CD4-positive, alpha-beta memory T cell (primary cell): ENCODE results near the gene PRR30. TPM values are rescaled to one million over a fixed set of nuclear protein-coding genes. Genes with fewer than 3 reads are reported as not detected.

Experiments
- CTCF ChIA-PET: fragments of 350-600 bp; sonication (Branson Sonifier 250); formaldehyde crosslinking; loops from one replicate; lab custom pipeline; 2021; ENCODE audit warnings: inconsistent platforms; ENCODE audit not compliant: partially characterized antibody; lab: Charles Lee
- POLR2A ChIA-PET: fragments of 350-600 bp; sonication (Branson Sonifier 250); formaldehyde crosslinking; loops from one replicate; lab custom pipeline; 2021; ENCODE audit not compliant: partially characterized antibody; lab: Charles Lee
- DNase-seq, 5 donors: peaks; one replicate each; pipeline versions ENCODE4 v3.0.0 to v3.0.0-alpha.2; 2020 to 2022; ENCODE audit warnings: mixed read lengths in 1 of 5
- H3K27ac ChIP-seq: one replicate; pipeline ENCODE4 v1.7.0; 2013; ENCODE audit warnings: low read depth, low read length
- H3K27me3 ChIP-seq: 2 replicates; pipeline ENCODE4 v1.7.0; 2013; ENCODE audit warnings: mild to moderate bottlenecking, low read length, moderate library complexity; ENCODE audit not compliant: insufficient read depth
- H3K36me3 ChIP-seq: 2 replicates; pipeline ENCODE4 v1.7.0; 2013; ENCODE audit warnings: mild to moderate bottlenecking, low read length, moderate library complexity; ENCODE audit not compliant: insufficient read depth
- H3K4me1 ChIP-seq: 2 replicates; pipeline ENCODE4 v1.7.0; 2013; ENCODE audit warnings: mild to moderate bottlenecking, low read length, moderate library complexity; ENCODE audit not compliant: insufficient read depth
- H3K4me3 ChIP-seq, 2 donors: one replicate each; pipeline ENCODE4 v1.7.0; 2013; ENCODE audit warnings: low read length in 2 of 2, mild to moderate bottlenecking in 1 of 2
- H3K9me3 ChIP-seq, 2 donors: one replicate each; pipeline ENCODE4 v1.7.0; 2013; ENCODE audit warnings: low read length in 2 of 2, control low read depth in 1 of 2; ENCODE audit not compliant: control insufficient read depth in 1 of 2
- H3K27ac Mint-ChIP-seq, 7 donors: one replicate each; pipeline ENCODE4 v1.8.0; 2020 to 2021; ENCODE audit warnings: mixed read lengths in 7 of 7, mild to moderate bottlenecking in 6 of 7, inconsistent platforms in 3 of 7, moderate library complexity in 3 of 7
- H3K27me3 Mint-ChIP-seq, 2 donors: one replicate each; pipeline ENCODE4 v1.8.0; 2020 to 2021; ENCODE audit warnings: mixed read lengths in 2 of 2
- H3K36me3 Mint-ChIP-seq, 2 donors: one replicate each; pipeline ENCODE4 v1.8.0; 2020 to 2021; ENCODE audit warnings: mixed read lengths in 2 of 2, inconsistent platforms in 1 of 2, mild to moderate bottlenecking in 1 of 2
- H3K4me1 Mint-ChIP-seq, 4 donors: one replicate each; pipeline ENCODE4 v1.8.0; 2020 to 2021; ENCODE audit warnings: mixed read lengths in 4 of 4, mild to moderate bottlenecking in 1 of 4
- H3K4me3 Mint-ChIP-seq, 8 donors: one replicate each; pipeline ENCODE4 v1.8.0; 2020 to 2021; ENCODE audit warnings: mixed read lengths in 8 of 8, mild to moderate bottlenecking in 7 of 8, moderate library complexity in 6 of 8, inconsistent platforms in 3 of 8
- H3K9me3 Mint-ChIP-seq, 8 donors: one replicate each; pipeline ENCODE4 v1.8.0; 2020 to 2021; ENCODE audit warnings: mixed read lengths in 8 of 8, mild to moderate bottlenecking in 5 of 8, inconsistent platforms in 3 of 8, moderate library complexity in 1 of 8
- intact Hi-C: fragments of 100-400 bp; cut with micrococcal nuclease; formaldehyde crosslinking; loops from one replicate; pipeline ENCODE4 v1.15.1; 2023
- polyA plus RNA-seq, 2 donors: library from polyadenylated mRNA; unstranded; fragments of 300-500 nt; fragmentation: Illumina TruSeq; gene quantifications; one replicate each; pipeline ENCODE4 v1.2.3, GENCODE V29; 2021
- total RNA-seq, 2 experiments: library from RNA; stranded (reverse); gene quantifications; one replicate each; pipeline ENCODE4 v1.2.3, GENCODE V29; 2021

The PRR30 gene
- total RNA-seq (not detected), polyA plus RNA-seq (not detected)

DNA sequence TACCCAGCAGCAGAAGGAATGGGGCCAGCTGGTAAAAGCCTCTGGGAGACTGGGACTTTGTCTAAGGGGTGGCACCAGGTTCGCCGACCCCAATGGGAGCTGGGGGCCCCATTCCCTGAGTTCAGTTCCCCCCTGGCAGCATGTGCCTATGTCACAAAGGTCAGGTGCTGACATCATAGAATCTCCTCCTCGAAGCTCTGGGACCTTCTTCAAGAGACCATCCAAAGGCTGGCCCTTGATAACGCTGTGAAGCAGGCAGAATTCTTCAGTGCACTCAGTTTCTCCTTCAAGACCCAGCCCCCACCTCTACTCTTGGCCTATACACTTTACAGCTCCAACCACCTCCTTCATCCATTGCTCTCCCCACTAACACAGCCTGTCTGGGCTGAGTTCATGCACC is at the start of gene PRR30:
Gene PRR30, minus strand, starts transcription at position 101 of the 400 bp plus-strand sequence. CDS start 1,081 bp downstream, outside the sequence.
- H3K27me3 Mint-ChIP-seq: peaks cover 0 to 2% of the 10 kb centered on the region in 2 donors
- DNase-seq: no peak
- H3K27me3 ChIP-seq: no peaks in the 10 kb centered on the region
- ChIA-PET CTCF (no interaction called here), POLR2A (no interaction called here)
- peaks cover 0 to 8% (median 2%) of the 10 kb centered on the region in 8 donors for H3K9me3 Mint-ChIP-seq
- H3K4me3 ChIP-seq: no peak within 1 kb of the TSS
- H3K9me3 ChIP-seq: no peaks in the 10 kb centered on the region
- H3K4me1 Mint-ChIP-seq: peaks cover 0 to 10% (median 6%) of the 10 kb centered on the region in 4 donors
- no peak within 1 kb of the TSS for H3K27ac Mint-ChIP-seq
- H3K27ac ChIP-seq: no peak within 1 kb of the TSS
- H3K4me1 ChIP-seq: peaks cover 6% of the 10 kb centered on the region
- no peak within 1 kb of the TSS for H3K4me3 Mint-ChIP-seq
- H3K36me3 Mint-ChIP-seq: peaks cover 0 to 2% of the 10 kb centered on the region in 2 donors
- no peaks in the 10 kb centered on the region for H3K36me3 ChIP-seq
- intact Hi-C loops: loop anchor here (10.0 kb wide), 1 partner anchor 635 kb away; the partner anchor contains the start of gene MRPL33

GRCh38 chr2:27186613-27187345 is 47.6 kb upstream of the PRR30 start:
- Mint-ChIP-seq H3K36me3 (no peaks in the 10 kb centered on the region), H3K27me3 (peaks cover 8 to 24% of the 10 kb centered on the region in 2 donors), H3K9me3 (peaks cover 0 to 3% (median 0%) of the 10 kb centered on the region in 8 donors), H3K4me3 (no peak overlapping the region), H3K27ac (no peak overlapping the region), H3K4me1 (no peaks in the 10 kb centered on the region)
- intact Hi-C loops: no loop called here
- Histone ChIP-seq H3K36me3 (no peaks in the 10 kb centered on the region), H3K27me3 (no peaks in the 10 kb centered on the region), H3K27ac (no peak overlapping the region), H3K4me3 (no peak overlapping the region), H3K9me3 (no peaks in the 10 kb centered on the region), H3K4me1 (no peaks in the 10 kb centered on the region)
- DNase-seq: no peak
- ChIA-PET CTCF (interaction anchor here (1.2 kb wide), 1 partner anchor 225 kb away, joined by 4 read pairs; no protein-coding TSS in a partner anchor), POLR2A (no interaction called here)

GRCh38 chr2:27185331-27186026 is 46.3 kb upstream of the PRR30 start:
- ChIA-PET POLR2A (no interaction called here), CTCF (no interaction called here)
- H3K9me3 ChIP-seq: no peaks in the 10 kb centered on the region
- Mint-ChIP-seq H3K4me1 (no peaks in the 10 kb centered on the region), H3K9me3 (peaks cover 0 to 3% (median 0%) of the 10 kb centered on the region in 8 donors), H3K27ac (no peak overlapping the region), H3K36me3 (no peaks in the 10 kb centered on the region), H3K27me3 (peaks cover 12 to 29% of the 10 kb centered on the region in 2 donors), H3K4me3 (no peak overlapping the region)
- no peaks in the 10 kb centered on the region for H3K27me3 ChIP-seq
- intact Hi-C loops: no loop called here
- no peaks in the 10 kb centered on the region for H3K4me1 ChIP-seq
- DNase-seq: no peak
- no peak overlapping the region for H3K27ac ChIP-seq
- H3K4me3 ChIP-seq: no peak overlapping the region
- H3K36me3 ChIP-seq: no peaks in the 10 kb centered on the region

DNA sequence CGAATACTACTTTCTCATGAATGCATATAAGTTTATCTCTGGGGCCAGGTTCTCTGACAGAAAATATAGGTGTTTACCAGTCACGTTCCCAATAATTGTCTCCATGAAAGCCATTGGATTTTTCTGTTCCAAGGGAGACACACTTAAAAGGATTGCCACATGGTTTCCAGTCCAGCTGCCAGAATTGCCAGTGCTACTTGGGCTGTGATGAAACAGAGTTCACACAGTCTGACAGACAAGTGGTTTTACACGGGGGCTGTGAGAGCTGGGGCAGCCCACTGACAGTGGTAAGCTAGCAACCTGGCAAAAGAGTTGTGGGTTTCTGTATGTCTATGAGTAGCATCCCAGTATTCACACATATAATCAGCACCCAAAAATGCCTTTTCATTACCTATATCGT is 44.9 kb upstream of the PRR30 start:
- H3K4me1 ChIP-seq: no peaks in the 10 kb centered on the region
- no peaks in the 10 kb centered on the region for H3K36me3 Mint-ChIP-seq
- H3K27ac ChIP-seq: no peak overlapping the region
- no peaks in the 10 kb centered on the region for H3K4me1 Mint-ChIP-seq
- ChIA-PET CTCF (interaction anchor here (1.4 kb wide), 1 partner anchor 222 kb away, joined by 3 read pairs; no protein-coding TSS in a partner anchor), POLR2A (no interaction called here)
- peaks cover 0 to 3% (median 0%) of the 10 kb centered on the region in 8 donors for H3K9me3 Mint-ChIP-seq
- peaks cover 19 to 35% of the 10 kb centered on the region in 2 donors for H3K27me3 Mint-ChIP-seq
- no peak overlapping the region for H3K27ac Mint-ChIP-seq
- no peak for DNase-seq
- H3K9me3 ChIP-seq: no peaks in the 10 kb centered on the region
- H3K36me3 ChIP-seq: no peaks in the 10 kb centered on the region
- H3K4me3 Mint-ChIP-seq: no peak overlapping the region
- intact Hi-C loops: no loop called here
- no peaks in the 10 kb centered on the region for H3K27me3 ChIP-seq
- H3K4me3 ChIP-seq: no peak overlapping the region

DNA sequence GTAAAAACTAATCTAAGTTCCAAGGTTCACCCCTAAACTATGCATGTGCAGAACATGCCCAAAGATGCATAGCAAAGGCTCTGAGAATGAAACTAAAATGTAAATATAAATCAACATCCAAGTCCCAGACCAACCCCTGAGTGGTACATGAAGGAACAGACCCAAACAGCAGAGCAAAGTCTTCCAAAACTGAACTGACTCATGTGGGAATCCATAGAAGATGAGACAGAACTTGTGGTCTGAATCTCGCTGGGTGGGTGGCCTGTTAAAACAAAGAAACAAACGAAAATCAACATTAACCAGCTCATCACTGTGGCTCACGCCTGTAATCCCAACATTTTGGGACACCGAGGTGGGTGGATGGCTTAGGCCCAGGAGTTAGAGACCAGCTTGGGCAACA is 43.1 kb upstream of the PRR30 start:
- Histone ChIP-seq H3K4me3 (no peak overlapping the region), H3K36me3 (no peaks in the 10 kb centered on the region), H3K27ac (no peak overlapping the region), H3K9me3 (no peaks in the 10 kb centered on the region), H3K4me1 (no peaks in the 10 kb centered on the region), H3K27me3 (no peaks in the 10 kb centered on the region)
- ChIA-PET CTCF (no interaction called here), POLR2A (no interaction called here)
- intact Hi-C loops: no loop called here
- H3K27ac Mint-ChIP-seq: no peak overlapping the region
- no peaks in the 10 kb centered on the region for H3K36me3 Mint-ChIP-seq
- H3K27me3 Mint-ChIP-seq: peaks cover 24 to 44% of the 10 kb centered on the region in 2 donors
- no peak overlapping the region for H3K4me3 Mint-ChIP-seq
- no peak for DNase-seq
- H3K4me1 Mint-ChIP-seq: peaks cover 0 to 6% (median 1%) of the 10 kb centered on the region in 4 donors
- H3K9me3 Mint-ChIP-seq: peaks cover 0 to 3% (median 0%) of the 10 kb centered on the region in 8 donors

DNA sequence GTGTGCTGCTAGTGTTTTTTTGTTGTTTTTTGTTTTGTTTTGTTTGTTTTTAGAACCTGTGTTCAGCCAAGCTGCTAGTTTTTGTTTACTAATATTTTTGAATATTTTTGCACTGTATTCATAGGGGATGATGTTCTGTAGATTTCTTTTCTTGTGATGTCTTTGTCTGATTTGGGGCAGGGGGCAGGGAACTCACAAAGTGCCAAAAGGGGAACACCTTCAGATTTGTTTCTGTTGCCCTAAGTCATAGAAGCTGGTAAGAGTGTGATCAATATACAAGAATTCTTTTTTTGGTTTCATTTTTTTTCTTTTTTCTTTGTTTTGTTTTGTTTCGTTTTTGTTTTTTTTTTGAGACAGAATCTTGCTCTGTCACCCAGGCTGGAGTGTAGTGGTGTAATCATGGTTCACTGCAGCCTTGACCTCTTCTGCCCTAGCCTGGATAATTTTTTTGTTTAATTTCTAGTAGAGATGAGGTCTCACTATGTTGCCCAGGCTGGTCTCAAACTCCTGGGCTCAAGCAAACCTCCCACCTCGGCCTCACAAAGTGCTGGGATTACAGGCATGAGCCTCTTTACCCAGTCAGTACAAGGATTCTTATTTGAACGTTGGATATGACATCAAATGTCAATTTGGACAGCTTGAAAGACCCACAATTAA is 40.3 kb upstream of the PRR30 start:
- H3K27me3 Mint-ChIP-seq: peaks cover 28 to 44% of the 10 kb centered on the region in 2 donors
- Histone ChIP-seq H3K27ac (no peak overlapping the region), H3K4me1 (no peaks in the 10 kb centered on the region), H3K27me3 (no peaks in the 10 kb centered on the region), H3K9me3 (no peaks in the 10 kb centered on the region), H3K4me3 (no peak overlapping the region), H3K36me3 (no peaks in the 10 kb centered on the region)
- CTCF ChIA-PET: interaction anchor here (0.6 to 1.2 kb wide), 2 partner anchors 10 to 124 kb away, joined by 3 to 5 read pairs; no protein-coding TSS in a partner anchor
- H3K4me3 Mint-ChIP-seq: no peak overlapping the region
- H3K27ac Mint-ChIP-seq: no peak overlapping the region
- H3K4me1 Mint-ChIP-seq: peaks cover 0 to 6% (median 2%) of the 10 kb centered on the region in 4 donors
- H3K36me3 Mint-ChIP-seq: no peaks in the 10 kb centered on the region
- intact Hi-C loops: no loop called here
- POLR2A ChIA-PET: interaction anchor here (0.5 kb wide), 1 partner anchor 10 kb away, joined by 3 read pairs; no protein-coding TSS in a partner anchor
- DNase-seq: no peak
- peaks cover 0 to 1% (median 0%) of the 10 kb centered on the region in 8 donors for H3K9me3 Mint-ChIP-seq

DNA sequence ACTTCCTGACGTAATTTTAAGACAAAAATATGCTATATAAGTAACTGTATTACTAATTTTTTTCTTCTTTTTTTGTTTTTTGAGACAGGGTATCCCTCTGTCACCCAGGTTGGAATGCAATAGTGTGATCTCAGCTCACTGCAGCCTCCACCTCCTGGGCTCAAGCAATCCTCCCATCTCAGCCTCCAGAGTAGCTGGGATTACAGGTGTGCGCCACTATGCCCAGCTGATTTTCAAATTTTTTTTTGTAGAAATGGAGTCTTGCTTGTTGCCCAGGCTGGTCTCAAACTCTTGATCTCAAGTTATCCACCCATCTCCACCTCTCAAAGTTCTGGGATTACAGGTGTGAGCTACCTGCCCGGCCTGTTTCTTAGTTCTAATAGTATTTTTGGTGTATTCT is 39.3 kb upstream of the PRR30 start:
- Mint-ChIP-seq H3K36me3 (no peaks in the 10 kb centered on the region), H3K9me3 (no peaks in the 10 kb centered on the region), H3K4me3 (no peak overlapping the region), H3K4me1 (peaks cover 0 to 6% (median 2%) of the 10 kb centered on the region in 4 donors), H3K27me3 (peaks cover 22 to 38% of the 10 kb centered on the region in 2 donors), H3K27ac (no peak overlapping the region)
- Histone ChIP-seq H3K9me3 (no peaks in the 10 kb centered on the region), H3K27me3 (no peaks in the 10 kb centered on the region), H3K4me1 (no peaks in the 10 kb centered on the region), H3K27ac (no peak overlapping the region), H3K36me3 (no peaks in the 10 kb centered on the region), H3K4me3 (no peak overlapping the region)
- ChIA-PET CTCF (no interaction called here), POLR2A (no interaction called here)
- intact Hi-C loops: no loop called here
- DNase-seq: no peak
